Caco-2 (cell line): ENCODE measurements around the gene ZMYM3. TPM values are rescaled to one million over a fixed set of nuclear protein-coding genes. Genes with fewer than 3 reads are reported as not detected.

Experiments
- BruUV-seq: library from RNA; stranded (reverse); fragments of 400-500 nt; replicated peaks from 2 replicates; lab custom pipeline; 2021; lab: Mats Ljungman, UMichigan
- CTCF ChIA-PET: fragments of 300-600 bp; sonication (Branson Sonifier 250); formaldehyde crosslinking; loops from one replicate; lab custom pipeline; 2022; ENCODE audit warnings: antibody characterized with exemption; lab: Charles Lee
- POLR2A ChIA-PET: fragments of 300-600 bp; sonication (Branson Sonifier 250); formaldehyde crosslinking; loops from one replicate; lab custom pipeline; 2022; ENCODE audit warnings: antibody characterized with exemption; lab: Charles Lee
- DNase-seq, 2 experiments: peaks; one replicate each; pipeline versions ENCODE4 v3.0.0 to v3.0.0-alpha.2; 2020 to 2022
- H3K27me3 ChIP-seq: replicated peaks from 2 replicates; pipeline ENCODE4 v1.6.0; 2011; ENCODE audit warnings: low read length; ENCODE audit not compliant: control insufficient read depth, insufficient read depth
- H3K36me3 ChIP-seq: 2 replicates; pipeline ENCODE4 v1.5.1; 2011; ENCODE audit warnings: low read length; ENCODE audit not compliant: control insufficient read depth, insufficient read depth
- H3K4me1 ChIP-seq: fragments of 250-450 bp; sonication (Bioruptor Pico); 2 replicates; pipeline ENCODE4 v1.5.1; 2020; ENCODE audit warnings: mild to moderate bottlenecking
- H3K4me3 ChIP-seq: 2 replicates; pipeline ENCODE4 v1.5.1; 2011; ENCODE audit warnings: low read depth, mild to moderate bottlenecking, control low read depth, low read length
- H3K9me3 ChIP-seq: fragments of 250-450 bp; sonication (Bioruptor Pico); 2 replicates; pipeline ENCODE4 v1.5.1; 2020; ENCODE audit warnings: mild to moderate bottlenecking, moderate library complexity
- H3K27ac Mint-ChIP-seq: one replicate; pipeline ENCODE4 v1.8.0; 2022; ENCODE audit warnings: mixed read lengths; ENCODE audit not compliant: unreplicated experiment
- H3K27me3 Mint-ChIP-seq: one replicate; pipeline ENCODE4 v1.8.0; 2022; ENCODE audit warnings: mixed read lengths; ENCODE audit not compliant: insufficient read depth, unreplicated experiment
- H3K36me3 Mint-ChIP-seq: one replicate; pipeline ENCODE4 v1.8.0; 2022; ENCODE audit warnings: mild to moderate bottlenecking, mixed read lengths; ENCODE audit not compliant: insufficient read depth, unreplicated experiment
- H3K4me1 Mint-ChIP-seq: one replicate; pipeline ENCODE4 v1.8.0; 2022; ENCODE audit warnings: low read depth, mixed read lengths; ENCODE audit not compliant: unreplicated experiment
- H3K4me3 Mint-ChIP-seq: one replicate; pipeline ENCODE4 v1.8.0; 2022; ENCODE audit warnings: mild to moderate bottlenecking, moderate library complexity, mixed read lengths; ENCODE audit not compliant: unreplicated experiment
- H3K9me3 Mint-ChIP-seq: one replicate; pipeline ENCODE4 v1.8.0; 2022; ENCODE audit warnings: mixed read lengths; ENCODE audit not compliant: unreplicated experiment
- intact Hi-C: fragments of 100-400 bp; cut with micrococcal nuclease; formaldehyde crosslinking; loops from one replicate; pipeline ENCODE4 v1.10.0; 2022; ENCODE audit not compliant: unreplicated experiment
- total RNA-seq: library from RNA; stranded (reverse); gene quantifications from 2 replicates; pipeline ENCODE4 v1.2.3, GENCODE V29; 2022
- TF ChIP-seq, protein P1 (sequence below), 2 experiments: fragments of 200-600 bp in 1 of 2; IDR thresholded peaks; 1 replicate in 1 of 2; 2 replicates in 1 of 2; pipeline versions ENCODE4 v1.5.1 to v1.8.0; 2011 to 2022; ENCODE audit warnings: antibody characterized with exemption in 1 of 2, control low read depth in 1 of 2, inconsistent platforms in 1 of 2, low read depth in 1 of 2, low read length in 1 of 2, mild to moderate bottlenecking in 1 of 2, moderate library complexity in 1 of 2; ENCODE audit not compliant: insufficient read depth in 1 of 2, severe bottlenecking in 1 of 2, unreplicated experiment in 1 of 2

Gene ZMYM3
- total RNA-seq, 1 experiment from 2014 or later, result 55.1 TPM

- no peaks in the 10 kb centered on the region for H3K36me3 Mint-ChIP-seq
- no TSS peak for BruUV-seq
- TF ChIP-seq, protein P1, sequence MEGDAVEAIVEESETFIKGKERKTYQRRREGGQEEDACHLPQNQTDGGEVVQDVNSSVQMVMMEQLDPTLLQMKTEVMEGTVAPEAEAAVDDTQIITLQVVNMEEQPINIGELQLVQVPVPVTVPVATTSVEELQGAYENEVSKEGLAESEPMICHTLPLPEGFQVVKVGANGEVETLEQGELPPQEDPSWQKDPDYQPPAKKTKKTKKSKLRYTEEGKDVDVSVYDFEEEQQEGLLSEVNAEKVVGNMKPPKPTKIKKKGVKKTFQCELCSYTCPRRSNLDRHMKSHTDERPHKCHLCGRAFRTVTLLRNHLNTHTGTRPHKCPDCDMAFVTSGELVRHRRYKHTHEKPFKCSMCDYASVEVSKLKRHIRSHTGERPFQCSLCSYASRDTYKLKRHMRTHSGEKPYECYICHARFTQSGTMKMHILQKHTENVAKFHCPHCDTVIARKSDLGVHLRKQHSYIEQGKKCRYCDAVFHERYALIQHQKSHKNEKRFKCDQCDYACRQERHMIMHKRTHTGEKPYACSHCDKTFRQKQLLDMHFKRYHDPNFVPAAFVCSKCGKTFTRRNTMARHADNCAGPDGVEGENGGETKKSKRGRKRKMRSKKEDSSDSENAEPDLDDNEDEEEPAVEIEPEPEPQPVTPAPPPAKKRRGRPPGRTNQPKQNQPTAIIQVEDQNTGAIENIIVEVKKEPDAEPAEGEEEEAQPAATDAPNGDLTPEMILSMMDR (IDR thresholded peaks at IDR 0.05; ENCODE audit: insufficient read depth in 1 of 2, low read depth in 1 of 2, low read length in 1 of 2, severe bottlenecking in 1 of 2, unreplicated experiment in 1 of 2), result no peak
Measured at GRCh38 chrX:71195964-71196649, 57.8 kb downstream of the ZMYM3 start.

GRCh38 chrX:71191248-71191647 lies 62.7 kb downstream of the ZMYM3 start:
- BruUV-seq, result no TSS peak
- Histone ChIP-seq H3K27me3 (no peaks in the 10 kb centered on the region), H3K36me3 (no peaks in the 10 kb centered on the region), H3K4me1 (no peaks in the 10 kb centered on the region), H3K4me3 (no peak overlapping the region), H3K9me3 (no peaks in the 10 kb centered on the region)
- ChIA-PET POLR2A (no interaction called here), CTCF (interaction anchor here (0.6 kb wide), 1 partner anchor 78 kb away, joined by 3 read pairs; no protein-coding TSS in a partner anchor)
- TF ChIP-seq, protein P1 (IDR thresholded peaks at IDR 0.05; ENCODE audit: insufficient read depth in 1 of 2, low read depth in 1 of 2, low read length in 1 of 2, severe bottlenecking in 1 of 2, unreplicated experiment in 1 of 2), result no peak
- DNase-seq, result no peak
- no peak overlapping the region for H3K27ac Mint-ChIP-seq
- intact Hi-C loops, result no loop called here
- H3K36me3 Mint-ChIP-seq, result no peaks in the 10 kb centered on the region
- peaks cover 27% of the 10 kb centered on the region for H3K4me1 Mint-ChIP-seq
- no peak overlapping the region for H3K4me3 Mint-ChIP-seq
- H3K27me3 Mint-ChIP-seq, result no peaks in the 10 kb centered on the region
- no peaks in the 10 kb centered on the region for H3K9me3 Mint-ChIP-seq

More at GRCh38 chrX:71195964-71196649, 57.8 kb downstream of the ZMYM3 start:
- H3K4me3 Mint-ChIP-seq, result no peak overlapping the region
- H3K4me3 ChIP-seq, result no peak overlapping the region
- CTCF ChIA-PET, result no interaction called here
- no peak for DNase-seq
- peaks cover 37% of the 10 kb centered on the region for H3K4me1 Mint-ChIP-seq
- POLR2A ChIA-PET, result no interaction called here
- no peak overlapping the region for H3K27ac Mint-ChIP-seq
- intact Hi-C loops, result no loop called here
- H3K36me3 ChIP-seq, result no peaks in the 10 kb centered on the region
- H3K9me3 ChIP-seq, result no peaks in the 10 kb centered on the region
- no peaks in the 10 kb centered on the region for H3K27me3 Mint-ChIP-seq
- no peaks in the 10 kb centered on the region for H3K27me3 ChIP-seq
- no peaks in the 10 kb centered on the region for H3K9me3 Mint-ChIP-seq
- no peaks in the 10 kb centered on the region; the same call in 1 of the 2 replicates for H3K4me1 ChIP-seq

Other genes starting within 250 kb of the ZMYM3 start
- gene SNX12, start 185.8 kb downstream of the ZMYM3 start, total RNA-seq, result 88.0 and 89.0 TPM in 2 replicates
- 13.7 and 17.4 TPM in 2 replicates for gene FOXO4, start 158.3 kb downstream of the ZMYM3 start, total RNA-seq
- 1.5 TPM in 1 of 2 replicates, not detected in the other for gene CXorf65, start 147.4 kb downstream of the ZMYM3 start, total RNA-seq
- gene IL2RG, start 142.6 kb downstream of the ZMYM3 start, total RNA-seq, result 5.1 and 9.6 TPM in 2 replicates
- 44.1 and 55.4 TPM in 2 replicates for gene MED12, start 135.5 kb downstream of the ZMYM3 start, total RNA-seq
- 0.61 and 0.67 TPM in 2 replicates for gene NLGN3, start 109.3 kb downstream of the ZMYM3 start, total RNA-seq
- 35.7 and 37.6 TPM in 2 replicates for gene GJB1, start 30.9 kb downstream of the ZMYM3 start, total RNA-seq
- gene NONO, start 29.5 kb upstream of the ZMYM3 start, total RNA-seq, result 477 and 482 TPM in 2 replicates
- 4.2 and 6.1 TPM in 2 replicates for gene ITGB1BP2, start 47.6 kb upstream of the ZMYM3 start, total RNA-seq
- 40.7 and 41.2 TPM in 2 replicates for gene TAF1, start 112.2 kb upstream of the ZMYM3 start, total RNA-seq